Measurements from ENCODE around the gene IL17RC.
"Not testable (repeated sequence)": the region's sequence is repeated elsewhere in the genome, so short reads cannot be mapped to it uniquely, and the experiment has no call there.

- not testable (repeated sequence) for TF ChIP-seq CTCF (IDR thresholded peaks at IDR 0.05; ENCODE audit: extremely low read depth in 1 of 2, insufficient read depth in 1 of 2, low read depth in 1 of 2, low read length in 2 of 2); POLR2AphosphoS5 (IDR thresholded peaks at IDR 0.05; ENCODE audit: insufficient read depth, low read depth, low read length)
Measured at GRCh38 chr3:9939906-9940305, 23.0 kb downstream of the IL17RC start.

Measured in endothelial cell of umbilical vein (primary cell).